ENCODE data around the gene RNF181. TPM values are rescaled to one million over a fixed set of nuclear protein-coding genes. Genes with fewer than 3 reads are reported as not detected.

Gene RNF181
- total RNA-seq, 1 donor from 2014 or later: 104 TPM

- Mint-ChIP-seq H3K27me3 (no peaks in the 10 kb centered on the region), H3K36me3 (ENCODE audit: low read depth) (peaks cover 42% of the 10 kb centered on the region), H3K27ac (peak overlapping the region; percentile 97), H3K9me3 (no peaks in the 10 kb centered on the region), H3K4me3 (peak overlapping the region; percentile 99), H3K4me1 (peaks cover 36% of the 10 kb centered on the region)
- no peak for TF ChIP-seq CTCF (IDR thresholded peaks at IDR 0.05)
- CTCF ChIA-PET: no interaction called here
- POLR2A ChIA-PET: interaction anchor here (0.5 to 6.8 kb wide), 19 partner anchors 10 to 510 kb away, joined by 3 to 59 read pairs (median 6); partner anchors contain the start of genes C2orf68, ELMOD3, GGCX and MAT2A
- DNase-seq: no peak
- ATAC-seq (ENCODE audit: low read depth): peak; percentile 12
- intact Hi-C loops (cut with micrococcal nuclease): no loop called here
Observed at GRCh38 chr2:85596026-85596333, 435 bp downstream of the RNF181 start.

DNA sequence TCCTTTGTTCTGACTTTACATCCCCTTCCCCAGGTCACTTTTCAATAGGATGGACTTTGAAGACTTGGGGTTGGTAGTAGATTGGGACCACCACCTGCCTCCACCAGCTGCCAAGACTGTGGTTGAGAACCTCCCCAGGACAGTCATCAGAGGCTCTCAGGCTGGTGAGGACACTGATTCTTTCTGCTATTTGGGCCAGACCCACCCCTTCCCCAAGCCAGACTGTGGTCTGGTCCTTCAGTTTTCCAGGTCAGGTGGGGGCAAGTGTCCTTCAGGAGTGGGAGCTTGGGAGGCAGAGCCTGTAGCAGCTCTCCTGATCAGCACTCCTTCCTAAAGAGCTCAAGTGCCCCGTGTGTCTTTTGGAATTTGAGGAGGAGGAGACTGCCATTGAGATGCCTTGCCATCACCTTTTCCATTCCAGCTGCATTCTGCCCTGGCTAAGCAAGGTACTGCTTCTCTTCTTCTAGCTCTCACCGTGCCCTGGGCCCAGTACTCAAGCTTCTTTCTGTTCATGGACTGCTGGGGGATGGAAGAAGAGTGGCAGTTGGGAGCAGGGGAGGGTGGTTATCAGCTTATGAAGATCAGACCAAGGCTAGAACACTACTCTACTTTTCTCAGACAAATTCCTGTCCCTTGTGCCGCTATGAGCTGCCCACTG, 1.1 kb downstream of the RNF181 start:
- Mint-ChIP-seq H3K4me3 (peak overlapping the region; percentile 99), H3K27ac (peak overlapping the region; percentile 18), H3K4me1 (peaks cover 40% of the 10 kb centered on the region), H3K27me3 (no peaks in the 10 kb centered on the region), H3K9me3 (no peaks in the 10 kb centered on the region), H3K36me3 (ENCODE audit: low read depth) (peaks cover 44% of the 10 kb centered on the region)
- CTCF ChIA-PET: no interaction called here
- ATAC-seq (ENCODE audit: low read depth) (no peak), DNase-seq (no peak)
- intact Hi-C loops (cut with micrococcal nuclease): no loop called here
- POLR2A ChIA-PET: interaction anchor here (0.7 to 6.8 kb wide), 10 partner anchors 9 to 188 kb away, joined by 3 to 59 read pairs (median 18); partner anchors contain the start of genes C2orf68, GGCX, MAT2A and SH2D6
- TF ChIP-seq CTCF (IDR thresholded peaks at IDR 0.05): no peak

DNA sequence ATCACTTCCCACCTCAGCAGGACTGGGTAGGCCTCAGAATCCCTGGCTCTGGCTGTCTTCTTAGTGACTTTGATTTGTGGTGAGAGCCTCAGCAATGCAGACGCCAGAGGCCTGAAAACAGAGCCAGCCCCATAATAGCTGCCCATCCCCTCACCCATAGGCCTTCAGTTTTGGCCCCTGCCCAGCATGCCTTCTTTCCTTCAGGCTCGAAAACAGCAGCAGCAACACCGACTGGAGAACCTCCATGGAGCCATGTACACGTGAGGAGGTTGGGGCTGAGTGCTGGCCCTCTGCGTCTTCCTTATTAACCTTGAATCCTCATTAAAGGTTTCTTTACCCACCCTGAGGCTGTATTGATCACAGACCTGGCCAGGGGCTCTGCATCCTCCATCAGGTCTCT, 1.7 kb downstream of the RNF181 start:
- H3K27ac Mint-ChIP-seq: no peak overlapping the region

DNA sequence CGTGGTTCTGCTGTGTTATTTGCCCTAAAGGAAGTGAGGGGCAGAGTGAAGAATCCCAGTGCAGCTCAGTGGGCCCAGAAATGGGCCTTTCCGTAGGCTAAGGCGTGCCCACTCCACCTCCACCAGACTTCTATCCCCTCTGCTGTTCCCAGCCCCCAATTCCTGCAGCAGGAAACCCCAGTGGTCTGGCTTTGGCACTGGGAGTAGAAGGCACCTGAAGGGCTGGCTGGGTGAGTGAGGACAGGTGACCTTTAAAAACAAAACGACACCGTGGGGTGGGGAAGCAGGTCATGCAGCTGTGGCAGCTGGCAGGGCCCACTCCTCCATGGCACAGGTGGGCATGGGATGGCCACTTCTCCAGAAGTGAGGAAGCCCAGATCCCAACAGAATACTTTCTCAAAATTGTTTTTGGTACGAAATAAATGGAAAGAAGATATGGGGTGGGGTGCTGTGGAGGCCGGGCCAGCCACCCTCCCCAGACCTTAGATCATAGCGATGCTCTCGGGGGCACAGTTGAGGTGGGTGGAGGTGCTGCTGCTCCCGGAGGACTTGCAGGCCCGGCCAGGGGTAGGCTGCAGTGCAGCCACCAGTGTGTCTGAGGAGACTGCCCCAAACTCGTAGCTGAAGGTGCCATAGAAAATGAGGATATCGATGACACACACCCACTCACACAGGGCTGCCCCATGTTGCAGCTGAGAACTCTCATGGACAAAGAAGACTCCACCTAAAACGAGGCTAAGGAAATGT, 3.2 kb downstream of the RNF181 start:
- intact Hi-C loops (cut with micrococcal nuclease): no loop called here
- ATAC-seq (ENCODE audit: low read depth): no peak
- Mint-ChIP-seq H3K27me3 (no peaks in the 10 kb centered on the region), H3K4me1 (peaks cover 51% of the 10 kb centered on the region), H3K4me3 (no peak overlapping the region), H3K9me3 (no peaks in the 10 kb centered on the region), H3K27ac (no peak overlapping the region), H3K36me3 (ENCODE audit: low read depth) (peaks cover 52% of the 10 kb centered on the region)
- DNase-seq: no peak
- ChIA-PET POLR2A (interaction anchor here (0.6 kb wide), 1 partner anchor 206 kb away, joined by 3 read pairs; no protein-coding TSS in a partner anchor), CTCF (no interaction called here)
- TF ChIP-seq CTCF (IDR thresholded peaks at IDR 0.05): no peak

More for the DNA sequence above, 1.7 kb downstream of the RNF181 start:
- Mint-ChIP-seq H3K4me1 (peaks cover 45% of the 10 kb centered on the region), H3K36me3 (ENCODE audit: low read depth) (peaks cover 48% of the 10 kb centered on the region), H3K9me3 (no peaks in the 10 kb centered on the region), H3K27me3 (no peaks in the 10 kb centered on the region), H3K4me3 (no peak overlapping the region)
- intact Hi-C loops (cut with micrococcal nuclease): no loop called here
- POLR2A ChIA-PET: interaction anchor here (0.7 to 3.4 kb wide), 6 partner anchors 9 to 36 kb away, joined by 3 to 59 read pairs (median 16); partner anchors contain the start of genes C2orf68, GGCX and VAMP5
- ATAC-seq (ENCODE audit: low read depth) (no peak), DNase-seq (no peak)
- CTCF ChIA-PET: no interaction called here
- no peak for TF ChIP-seq CTCF (IDR thresholded peaks at IDR 0.05)
